GM12872 (cell line): ENCODE results near the gene ATP1B3.

ENCODE experiments used
- TF ChIP-seq, protein P1 (sequence below): IDR thresholded peaks from 3 replicates; pipeline ENCODE4 v1.5.1; 2011; ENCODE audit warnings: low read depth, mild to moderate bottlenecking, low read length, moderate library complexity; ENCODE audit not compliant: insufficient read depth

Gene ATP1B3

GRCh38 chr3:141876891-141877621, 613 bp downstream of the ATP1B3 start:
- TF ChIP-seq, protein P1, sequence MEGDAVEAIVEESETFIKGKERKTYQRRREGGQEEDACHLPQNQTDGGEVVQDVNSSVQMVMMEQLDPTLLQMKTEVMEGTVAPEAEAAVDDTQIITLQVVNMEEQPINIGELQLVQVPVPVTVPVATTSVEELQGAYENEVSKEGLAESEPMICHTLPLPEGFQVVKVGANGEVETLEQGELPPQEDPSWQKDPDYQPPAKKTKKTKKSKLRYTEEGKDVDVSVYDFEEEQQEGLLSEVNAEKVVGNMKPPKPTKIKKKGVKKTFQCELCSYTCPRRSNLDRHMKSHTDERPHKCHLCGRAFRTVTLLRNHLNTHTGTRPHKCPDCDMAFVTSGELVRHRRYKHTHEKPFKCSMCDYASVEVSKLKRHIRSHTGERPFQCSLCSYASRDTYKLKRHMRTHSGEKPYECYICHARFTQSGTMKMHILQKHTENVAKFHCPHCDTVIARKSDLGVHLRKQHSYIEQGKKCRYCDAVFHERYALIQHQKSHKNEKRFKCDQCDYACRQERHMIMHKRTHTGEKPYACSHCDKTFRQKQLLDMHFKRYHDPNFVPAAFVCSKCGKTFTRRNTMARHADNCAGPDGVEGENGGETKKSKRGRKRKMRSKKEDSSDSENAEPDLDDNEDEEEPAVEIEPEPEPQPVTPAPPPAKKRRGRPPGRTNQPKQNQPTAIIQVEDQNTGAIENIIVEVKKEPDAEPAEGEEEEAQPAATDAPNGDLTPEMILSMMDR = no peak

- TF ChIP-seq, protein P1 = no peak
Observed at GRCh38 chr3:141877911-141878310, 1.5 kb downstream of the ATP1B3 start.

GRCh38 chr3:141878326-141878725, 1.9 kb downstream of the ATP1B3 start:
- TF ChIP-seq, protein P1 = no peak

DNA sequence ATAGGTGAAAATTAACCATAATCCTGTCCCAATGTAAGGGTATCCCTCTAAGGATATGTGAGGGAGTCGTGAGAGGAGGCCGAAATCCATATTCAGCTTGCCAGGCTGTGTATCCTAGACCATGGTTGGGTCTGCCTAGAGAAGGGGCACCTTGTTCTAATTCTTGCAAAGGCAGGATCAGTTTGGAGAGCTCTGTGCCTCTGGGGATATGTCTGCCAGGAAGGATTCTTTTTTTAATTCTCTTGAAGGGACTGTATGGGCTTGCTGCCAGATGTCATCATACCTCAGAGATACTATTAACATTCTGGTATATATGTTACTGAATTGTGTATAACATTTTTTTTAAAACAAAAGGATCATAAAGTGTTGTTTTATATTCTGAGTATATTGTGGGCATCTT, 2.4 kb downstream of the ATP1B3 start:
- TF ChIP-seq, protein P1 = no peak

DNA sequence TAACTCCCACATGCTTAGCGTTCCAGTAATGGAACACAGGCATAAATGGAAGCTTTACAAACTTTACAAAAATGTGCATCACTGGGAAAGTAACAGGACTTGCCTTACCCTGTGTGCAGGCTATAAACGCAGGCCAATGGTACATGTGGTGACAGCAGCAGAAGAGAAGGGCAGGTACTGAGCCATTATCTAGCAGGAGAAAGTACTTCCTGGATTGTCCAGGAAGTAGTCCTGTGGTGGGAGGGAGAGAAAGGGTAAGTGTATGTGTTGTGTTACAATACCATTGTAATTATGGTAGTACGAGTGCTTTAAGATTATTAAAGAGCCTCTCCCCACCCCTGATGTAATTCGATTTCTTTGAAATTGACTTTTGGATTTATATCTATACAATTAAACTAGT, 5.3 kb downstream of the ATP1B3 start:
- TF ChIP-seq, protein P1 = no peak

- TF ChIP-seq, protein P1 = no peak
Observed at GRCh38 chr3:141887051-141887450, 10.6 kb downstream of the ATP1B3 start.

GRCh38 chr3:141894524-141895176, 18.2 kb downstream of the ATP1B3 start:
- TF ChIP-seq, protein P1 = no peak
